Brain microvascular endothelial cell (primary cell): ENCODE measurements around the gene AP3S2.
"Not testable (repeated sequence)": the region's sequence is repeated elsewhere in the genome, so short reads cannot be mapped to it uniquely, and the experiment has no call there.

Source experiments
- DNase-seq: peaks from one replicate; pipeline ENCODE4 v3.0.0-alpha.2; 2020
- H3K27ac ChIP-seq: fragments of 250-450 bp; sonication (Bioruptor Pico); 2 replicates; pipeline ENCODE4 v1.5.1; 2020; ENCODE audit warnings: mild to moderate bottlenecking, moderate library complexity
- H3K27me3 ChIP-seq: fragments of 250-450 bp; sonication (Bioruptor Pico); replicated peaks from 2 replicates; pipeline ENCODE4 v1.5.1; 2020; ENCODE audit warnings: mild to moderate bottlenecking
- H3K36me3 ChIP-seq: fragments of 250-450 bp; sonication (Bioruptor Pico); replicated peaks from 2 replicates; pipeline ENCODE4 v1.5.1; 2020; ENCODE audit warnings: mild to moderate bottlenecking
- H3K4me3 ChIP-seq: 2 replicates; pipeline ENCODE4 v1.5.1; 2011; ENCODE audit warnings: low read depth, mild to moderate bottlenecking, control low read depth, low read length, moderate library complexity
- CTCF ChIP-seq: IDR thresholded peaks from 2 replicates; pipeline ENCODE4 v1.5.1; 2011; ENCODE audit warnings: low read depth, mild to moderate bottlenecking, moderate library complexity, low read length, control low read depth, inconsistent platforms; ENCODE audit errors: missing control alignments
- in situ Hi-C: cut with HindIII; loops from 2 replicates; pipeline ENCODE4 v1.10.0; 2017; ENCODE audit warnings: low sequenced_read_pairs, low pct_ligation_motif_present

AP3S2 gene

DNA sequence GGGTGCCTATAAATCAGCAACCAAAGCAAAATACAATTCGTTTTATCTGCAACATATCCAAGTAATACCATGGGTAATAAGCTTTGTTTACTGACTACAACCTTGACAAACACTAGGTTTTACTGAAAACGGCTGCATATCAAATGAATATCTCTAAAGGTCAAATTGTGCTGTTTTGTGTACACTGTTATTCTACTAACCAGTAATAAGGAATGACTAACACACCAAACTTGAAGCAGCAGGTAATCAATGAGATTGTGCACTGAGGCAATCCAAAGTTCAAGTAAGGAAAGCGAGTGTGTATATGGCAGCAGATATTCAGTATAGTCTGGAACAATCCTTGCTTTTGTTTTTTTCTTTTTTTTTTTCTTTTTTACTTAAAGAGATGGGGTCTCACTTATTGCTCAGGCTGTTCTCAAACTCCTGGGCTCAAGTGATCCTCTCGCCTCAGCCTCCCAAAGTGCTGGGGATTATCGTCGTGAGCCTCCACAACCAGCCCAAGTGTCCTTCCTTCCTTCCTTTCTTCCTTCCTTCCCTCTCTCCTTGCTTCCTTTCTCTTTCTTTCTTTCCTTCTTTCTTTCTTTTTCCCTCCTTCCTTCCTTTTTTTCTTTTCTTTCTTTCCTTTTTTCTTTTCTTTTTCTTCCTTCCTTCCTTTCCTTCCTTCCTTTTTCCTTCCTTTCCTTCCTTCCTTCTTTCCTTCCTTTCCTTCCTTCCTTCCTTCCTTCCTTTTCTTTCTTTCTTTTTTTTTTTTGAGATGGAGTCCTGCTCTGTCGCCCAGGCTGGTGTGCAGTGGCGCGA is 34.9 kb downstream of the AP3S2 start:
- H3K36me3 ChIP-seq: peaks cover 15% of the 10 kb centered on the region
- H3K27me3 ChIP-seq: no peaks in the 10 kb centered on the region
- TF ChIP-seq CTCF: no peak
- in situ Hi-C loops: no loop called here
- no peak overlapping the region for H3K27ac ChIP-seq
- DNase-seq: no peak
- no peak overlapping the region for H3K4me3 ChIP-seq

DNA sequence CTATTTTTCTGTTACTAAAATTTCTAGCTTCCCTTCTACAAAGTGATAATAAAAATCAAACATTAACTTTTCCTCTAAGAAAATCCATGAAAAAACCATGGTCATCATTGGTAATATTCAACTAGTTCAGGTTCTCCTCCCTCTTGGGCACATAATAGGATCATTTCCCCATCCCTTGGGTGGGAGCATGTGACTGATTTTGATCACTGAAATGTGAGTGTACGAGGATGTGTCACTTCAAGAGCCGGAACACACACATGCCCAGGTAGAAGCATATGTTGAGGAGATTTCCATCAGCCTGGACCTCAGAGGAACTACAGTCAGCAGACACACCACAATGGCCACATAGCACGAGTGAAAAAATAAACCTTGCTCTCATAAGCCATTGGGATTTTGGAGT is 36.1 kb downstream of the AP3S2 start:
- in situ Hi-C loops: no loop called here
- H3K27ac ChIP-seq: no peak overlapping the region
- no peak for DNase-seq
- H3K4me3 ChIP-seq: no peak overlapping the region
- H3K27me3 ChIP-seq: no peaks in the 10 kb centered on the region
- no peak for TF ChIP-seq CTCF
- peaks cover 10% of the 10 kb centered on the region for H3K36me3 ChIP-seq

- DNase-seq: no peak
- H3K27me3 ChIP-seq: no peaks in the 10 kb centered on the region
- TF ChIP-seq CTCF: no peak
- peaks cover 4% of the 10 kb centered on the region for H3K36me3 ChIP-seq
- H3K4me3 ChIP-seq: no peak overlapping the region
- in situ Hi-C loops: no loop called here
- H3K27ac ChIP-seq: no peak overlapping the region
Measured at GRCh38 chr15:89855948-89856347, 37.8 kb downstream of the AP3S2 start.

- H3K27ac ChIP-seq, H3K36me3 ChIP-seq, H3K27me3 ChIP-seq, in situ Hi-C loops, H3K4me3 ChIP-seq, DNase-seq: not testable (repeated sequence)
Measured at GRCh38 chr15:89854863-89855262, 38.9 kb downstream of the AP3S2 start.

DNA sequence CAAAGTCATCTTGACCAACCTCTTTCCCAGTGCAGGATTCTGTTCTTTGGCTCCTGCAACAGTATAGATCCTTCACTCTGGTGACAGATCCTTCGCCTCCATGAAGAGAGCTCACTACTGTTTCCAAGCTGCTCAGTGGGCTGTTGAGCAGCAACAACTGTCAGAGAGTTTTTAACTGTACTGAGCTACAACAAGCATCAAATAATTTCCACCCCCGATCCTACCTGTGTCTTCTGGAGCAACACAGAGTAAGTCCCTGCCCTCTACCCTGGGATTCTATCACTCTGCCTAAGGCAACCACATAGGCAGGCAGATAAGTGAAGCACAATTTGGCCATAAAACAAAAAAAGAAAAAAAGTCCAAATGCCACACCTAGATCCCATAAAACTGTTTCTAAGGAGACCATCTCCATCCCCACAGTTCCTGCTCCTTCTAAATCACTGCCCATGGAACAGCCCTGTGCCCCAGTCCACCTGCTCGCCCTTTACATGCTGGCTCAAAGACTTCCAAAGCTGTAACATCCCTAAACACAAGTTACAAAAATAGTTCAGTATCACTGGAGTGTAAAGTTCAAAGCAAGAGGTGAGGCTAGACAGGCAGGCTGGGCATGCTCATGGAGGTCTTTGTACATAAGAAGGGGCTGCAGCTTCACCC is 41.3 kb downstream of the AP3S2 start:
- in situ Hi-C loops: no loop called here
- no peak for TF ChIP-seq CTCF

GRCh38 chr15:89851673-89852341 is 42.0 kb downstream of the AP3S2 start:
- Histone ChIP-seq H3K27ac (no peak overlapping the region), H3K36me3 (no peaks in the 10 kb centered on the region), H3K27me3 (no peaks in the 10 kb centered on the region), H3K4me3 (no peak overlapping the region)
- DNase-seq: no peak
- TF ChIP-seq CTCF: no peak
- in situ Hi-C loops: no loop called here

More for the DNA sequence above, 41.3 kb downstream of the AP3S2 start:
- H3K27me3 ChIP-seq: no peaks in the 10 kb centered on the region
- H3K4me3 ChIP-seq: no peak overlapping the region
- no peak for DNase-seq
- H3K36me3 ChIP-seq: no peaks in the 10 kb centered on the region
- H3K27ac ChIP-seq: no peak overlapping the region
